Muscle of leg (tissue), 11 donors: ENCODE measurements around the gene PARD3. TPM values are rescaled to one million over a fixed set of nuclear protein-coding genes. Genes with fewer than 3 reads are reported as not detected.

ENCODE experiments used
- DNase-seq: peaks from one replicate; pipeline ENCODE4 v3.0.0; 2013
- H3K27ac ChIP-seq: one replicate; pipeline ENCODE4 v1.5.1; 2013; ENCODE audit warnings: mild to moderate bottlenecking, low read length, control low read depth
- H3K27me3 ChIP-seq: one replicate; pipeline ENCODE4 v1.6.1; 2013; ENCODE audit warnings: low read length; ENCODE audit not compliant: control insufficient read depth, insufficient read depth
- H3K36me3 ChIP-seq: one replicate; pipeline ENCODE4 v1.6.1; 2013; ENCODE audit warnings: low read length; ENCODE audit not compliant: control insufficient read depth, insufficient read depth
- H3K4me1 ChIP-seq: one replicate; pipeline ENCODE4 v1.6.1; 2013; ENCODE audit warnings: low read length; ENCODE audit not compliant: control insufficient read depth, insufficient read depth
- H3K4me3 ChIP-seq: one replicate; pipeline ENCODE4 v1.5.1; 2013; ENCODE audit warnings: low read length, control low read depth
- H3K9me3 ChIP-seq: replicated peaks from 2 replicates; pipeline ENCODE4 v1.6.1; 2013; ENCODE audit warnings: low read depth, low read length; ENCODE audit not compliant: control insufficient read depth
- WGBS: methylation state at CpG from one replicate; pipeline ENCODE4 v1.1.5; 2013; ENCODE audit warnings: missing lambda C conversion rate; ENCODE audit not compliant: insufficient coverage; 5-methylcytosine and 5-hydroxymethylcytosine counted together
- polyA plus RNA-seq, 8 donors: library from polyadenylated mRNA; unstranded; fragments of 120-200 nt; gene quantifications; one replicate each; pipeline versions ENCODE4 v1.2.1 to v1.2.3, GENCODE V29; 2013; ENCODE audit warnings: inconsistent platforms in 1 of 8, low replicate concordance in 1 of 8; ENCODE audit not compliant: insufficient read length in 8 of 8, insufficient read depth in 1 of 8
- total RNA-seq: library from RNA; stranded (reverse); fragments of 120-200 nt; gene quantifications from one replicate; pipeline ENCODE4 v1.2.4, GENCODE V29; 2013

PARD3 gene
- total and polyA plus RNA-seq, 9 donors, result 32.4 to 59.0 (median 41.9) TPM

DNA sequence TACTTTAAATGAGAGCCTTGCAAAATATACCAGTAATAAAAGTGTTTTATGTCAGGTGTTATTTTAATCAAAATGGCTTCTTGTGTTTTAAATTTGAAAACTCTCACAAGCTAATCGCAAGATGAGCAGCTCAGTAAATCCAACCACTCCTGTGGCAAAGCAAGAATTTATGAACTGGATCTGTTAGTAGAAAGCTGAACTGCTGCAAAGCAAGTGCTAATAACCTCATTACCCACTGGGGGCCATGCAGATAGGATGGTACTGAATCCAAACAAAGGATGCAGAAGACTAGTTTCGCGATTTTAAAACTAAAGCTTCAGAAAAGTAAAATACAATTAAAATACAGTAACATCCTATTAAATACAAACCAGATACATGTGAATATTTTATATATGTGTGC, 468.0 kb downstream of the PARD3 start:
- no peak overlapping the region for H3K27ac ChIP-seq
- no peak overlapping the region for H3K4me3 ChIP-seq
- peaks cover 8% of the 10 kb centered on the region for H3K36me3 ChIP-seq
- no CpG with 5 or more reads among the region's 3 CpGs for WGBS
- H3K27me3 ChIP-seq, result no peaks in the 10 kb centered on the region
- DNase-seq, result no peak
- H3K9me3 ChIP-seq, result no peaks in the 10 kb centered on the region
- H3K4me1 ChIP-seq, result no peaks in the 10 kb centered on the region

DNA sequence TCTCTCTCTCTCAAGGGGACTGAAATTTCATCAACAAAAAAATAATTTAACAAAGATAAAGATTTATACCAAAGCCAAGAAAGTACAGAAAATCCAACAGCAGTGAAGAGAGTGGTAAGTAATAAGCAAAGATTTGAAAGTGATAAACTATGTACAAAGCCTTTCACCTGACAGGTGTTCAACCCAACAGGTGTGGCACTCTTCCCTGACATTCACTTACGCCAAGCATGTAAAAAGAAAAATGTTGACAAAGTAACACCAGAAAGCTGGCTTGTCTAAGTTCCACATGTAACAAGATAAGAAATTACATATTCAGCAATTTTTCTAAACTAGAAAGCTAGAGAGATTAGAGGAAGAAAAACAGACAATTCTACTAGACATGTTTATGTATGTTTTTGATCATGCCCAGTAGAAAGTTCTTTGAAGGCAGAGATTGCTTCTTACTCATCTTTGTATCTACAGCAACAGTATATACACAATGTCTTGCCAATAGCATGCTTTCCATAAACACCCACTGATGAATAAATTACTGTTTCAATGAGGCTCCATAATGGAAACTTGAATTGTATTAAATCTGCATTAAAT, 468.5 kb downstream of the PARD3 start:
- no CpG with 5 or more reads among the region's 1 CpG for WGBS
- H3K9me3 ChIP-seq, result no peaks in the 10 kb centered on the region
- peaks cover 8% of the 10 kb centered on the region for H3K36me3 ChIP-seq
- no peaks in the 10 kb centered on the region for H3K27me3 ChIP-seq
- no peaks in the 10 kb centered on the region for H3K4me1 ChIP-seq
- peak; percentile 57 for DNase-seq
- H3K27ac ChIP-seq, result no peak overlapping the region
- H3K4me3 ChIP-seq, result no peak overlapping the region

DNA sequence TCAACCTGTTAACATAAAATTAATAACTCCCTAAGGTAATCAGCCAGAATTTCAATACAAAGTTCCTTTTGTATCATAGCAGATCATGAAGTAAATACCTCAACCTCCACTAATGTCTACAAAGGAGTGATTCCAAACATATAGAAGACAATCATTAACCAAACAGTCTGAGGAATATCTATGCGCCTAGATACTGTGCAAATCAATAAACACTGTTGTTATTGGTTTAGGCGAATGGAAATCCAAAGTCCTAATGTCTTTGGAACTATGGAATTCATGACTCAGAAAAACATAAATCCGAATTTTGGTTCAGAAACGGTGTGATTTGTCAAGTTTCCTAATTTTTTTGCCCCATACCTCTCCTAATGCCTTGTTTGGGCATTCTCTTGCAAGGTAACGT, 469.7 kb downstream of the PARD3 start:
- Histone ChIP-seq H3K27me3 (no peaks in the 10 kb centered on the region), H3K9me3 (no peaks in the 10 kb centered on the region), H3K4me1 (no peaks in the 10 kb centered on the region), H3K36me3 (peaks cover 7% of the 10 kb centered on the region), H3K27ac (no peak overlapping the region), H3K4me3 (no peak overlapping the region)
- DNase-seq, result no peak
- WGBS, result 100% methylated on average over 1 of the region's 5 CpGs

DNA sequence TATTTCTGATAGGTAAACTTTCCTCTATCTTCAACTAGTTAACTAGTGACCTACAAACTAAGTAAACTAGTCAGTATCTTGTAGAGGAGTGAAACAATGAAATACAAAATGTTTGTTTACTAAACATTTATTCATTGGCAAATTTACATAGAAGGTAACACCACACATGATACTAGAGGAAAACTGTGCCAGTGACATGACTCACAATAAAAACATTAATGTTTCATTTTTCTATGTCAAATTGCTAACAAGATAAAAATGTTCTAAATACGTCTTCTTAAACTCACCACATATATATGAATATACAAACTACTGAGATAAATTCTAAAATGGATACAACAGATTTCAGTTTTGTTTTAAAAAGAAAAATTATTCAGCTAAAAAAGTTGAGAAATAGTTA, 471.3 kb downstream of the PARD3 start:
- DNase-seq, result no peak
- Histone ChIP-seq H3K27me3 (no peaks in the 10 kb centered on the region), H3K4me1 (no peaks in the 10 kb centered on the region), H3K9me3 (no peaks in the 10 kb centered on the region), H3K27ac (no peak overlapping the region), H3K36me3 (peaks cover 5% of the 10 kb centered on the region), H3K4me3 (no peak overlapping the region)
- no CpG with 5 or more reads among the region's 1 CpG for WGBS

DNA sequence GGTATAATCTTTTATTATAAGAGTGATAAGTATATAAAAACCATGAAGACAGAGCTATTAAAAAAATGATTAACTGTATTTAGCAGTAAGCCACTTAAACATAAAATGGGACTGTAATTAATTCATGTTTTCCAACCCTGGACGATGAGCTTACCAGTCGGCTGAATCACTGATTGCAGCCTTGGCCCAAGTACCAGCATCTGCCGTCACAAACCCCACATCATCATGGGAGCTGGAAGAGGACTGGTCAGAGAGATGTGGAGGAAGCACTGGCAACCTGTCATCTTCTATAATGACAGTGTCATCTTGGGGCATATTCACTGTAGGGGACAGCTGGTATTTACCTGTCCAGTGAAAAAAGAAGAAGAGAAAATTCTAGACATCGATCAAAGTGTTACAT, 473.6 kb downstream of the PARD3 start:
- peaks cover 2% of the 10 kb centered on the region for H3K36me3 ChIP-seq

DNA sequence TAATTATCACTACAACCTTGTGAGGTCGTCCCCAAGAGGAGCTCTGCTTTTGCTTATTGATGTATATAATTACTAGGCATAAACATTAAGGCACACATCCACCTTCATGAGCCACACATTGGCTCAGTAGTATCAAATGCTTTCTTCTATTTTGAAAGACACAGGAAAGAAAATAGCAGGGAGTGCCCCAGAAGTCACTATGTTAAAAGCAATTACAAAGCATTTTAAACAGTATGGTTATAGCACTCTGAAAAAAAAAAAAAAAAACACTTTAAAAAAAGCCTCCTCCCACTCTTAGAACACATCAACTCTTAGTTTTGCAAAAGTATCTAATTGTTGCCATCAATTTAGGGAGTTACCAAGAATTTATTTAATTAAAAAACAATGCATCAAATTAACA, 474.2 kb downstream of the PARD3 start:
- no peak overlapping the region for H3K4me3 ChIP-seq
- no peaks in the 10 kb centered on the region for H3K9me3 ChIP-seq
- H3K36me3 ChIP-seq, result peaks cover 4% of the 10 kb centered on the region
- H3K27me3 ChIP-seq, result no peaks in the 10 kb centered on the region
- DNase-seq, result no peak
- no CpG with 5 or more reads among the region's 1 CpG for WGBS
- H3K4me1 ChIP-seq, result no peaks in the 10 kb centered on the region
- no peak overlapping the region for H3K27ac ChIP-seq

More for the DNA sequence above, 473.6 kb downstream of the PARD3 start:
- no peak overlapping the region for H3K27ac ChIP-seq
- no peaks in the 10 kb centered on the region for H3K4me1 ChIP-seq
- WGBS, result no CpG with 5 or more reads among the region's 4 CpGs
- no peak for DNase-seq
- H3K9me3 ChIP-seq, result no peaks in the 10 kb centered on the region
- H3K4me3 ChIP-seq, result no peak overlapping the region
- H3K27me3 ChIP-seq, result no peaks in the 10 kb centered on the region

DNA sequence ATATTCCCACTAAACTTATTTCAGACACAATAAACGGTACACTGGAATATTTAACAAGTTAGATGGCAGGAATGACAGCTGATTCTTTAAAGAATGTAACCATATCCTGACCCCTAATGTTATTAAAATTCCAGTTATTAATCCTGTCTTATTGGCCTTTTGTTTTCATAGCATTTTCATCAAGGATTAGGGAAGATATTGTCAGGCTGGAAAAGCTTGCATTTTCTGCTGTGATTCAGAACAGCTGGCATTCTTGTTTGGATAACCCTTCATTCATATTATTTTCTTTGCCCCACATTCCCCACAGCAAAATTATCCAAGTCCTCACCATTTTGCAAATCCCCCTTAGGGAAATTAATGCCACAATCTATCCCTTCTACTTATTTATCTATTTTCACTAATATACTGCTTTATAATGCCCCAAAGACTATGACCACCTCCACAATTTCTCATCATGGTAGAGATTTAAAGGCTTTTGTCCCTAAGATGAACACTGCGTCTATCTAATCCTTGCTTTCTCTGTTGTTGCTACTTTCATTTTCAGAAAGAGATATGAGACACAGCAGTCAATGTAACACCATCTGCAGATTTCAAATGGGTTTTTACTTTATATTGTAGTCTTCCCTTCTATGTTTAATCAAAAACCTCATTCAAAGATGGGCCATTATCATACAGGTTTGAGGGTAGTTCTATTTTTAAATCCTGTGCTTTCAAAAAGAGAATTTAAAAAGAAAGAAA, 475.1 kb downstream of the PARD3 start:
- Histone ChIP-seq H3K36me3 (peaks cover 4% of the 10 kb centered on the region), H3K9me3 (no peaks in the 10 kb centered on the region), H3K4me1 (no peaks in the 10 kb centered on the region), H3K4me3 (no peak overlapping the region), H3K27me3 (no peaks in the 10 kb centered on the region), H3K27ac (no peak overlapping the region)
- no peak for DNase-seq
- no CpG with 5 or more reads among the region's 2 CpGs for WGBS

DNA sequence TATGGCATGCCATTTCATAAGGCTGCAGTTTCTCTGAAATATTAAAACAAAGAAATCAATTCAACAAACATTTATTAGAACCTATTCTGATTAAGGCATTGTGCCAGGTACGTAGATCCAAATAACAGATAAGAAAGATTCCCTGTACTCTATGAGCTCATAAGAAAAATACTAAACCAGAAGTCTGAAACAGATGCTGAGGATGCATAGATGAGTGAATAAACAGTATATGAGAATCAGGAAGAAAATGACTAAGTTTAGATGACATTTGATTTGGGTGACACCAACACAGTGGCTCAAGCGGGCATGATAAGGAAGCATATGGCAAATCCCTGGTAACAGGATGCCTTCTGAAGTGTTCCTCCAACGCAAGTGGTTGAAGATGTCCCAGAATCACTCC, 477.2 kb downstream of the PARD3 start:
- Histone ChIP-seq H3K36me3 (peaks cover 4% of the 10 kb centered on the region), H3K4me3 (no peak overlapping the region), H3K27ac (no peak overlapping the region), H3K27me3 (no peaks in the 10 kb centered on the region), H3K4me1 (no peaks in the 10 kb centered on the region), H3K9me3 (no peaks in the 10 kb centered on the region)
- no peak for DNase-seq
- WGBS, result 100% methylated on average over 1 of the region's 3 CpGs

DNA sequence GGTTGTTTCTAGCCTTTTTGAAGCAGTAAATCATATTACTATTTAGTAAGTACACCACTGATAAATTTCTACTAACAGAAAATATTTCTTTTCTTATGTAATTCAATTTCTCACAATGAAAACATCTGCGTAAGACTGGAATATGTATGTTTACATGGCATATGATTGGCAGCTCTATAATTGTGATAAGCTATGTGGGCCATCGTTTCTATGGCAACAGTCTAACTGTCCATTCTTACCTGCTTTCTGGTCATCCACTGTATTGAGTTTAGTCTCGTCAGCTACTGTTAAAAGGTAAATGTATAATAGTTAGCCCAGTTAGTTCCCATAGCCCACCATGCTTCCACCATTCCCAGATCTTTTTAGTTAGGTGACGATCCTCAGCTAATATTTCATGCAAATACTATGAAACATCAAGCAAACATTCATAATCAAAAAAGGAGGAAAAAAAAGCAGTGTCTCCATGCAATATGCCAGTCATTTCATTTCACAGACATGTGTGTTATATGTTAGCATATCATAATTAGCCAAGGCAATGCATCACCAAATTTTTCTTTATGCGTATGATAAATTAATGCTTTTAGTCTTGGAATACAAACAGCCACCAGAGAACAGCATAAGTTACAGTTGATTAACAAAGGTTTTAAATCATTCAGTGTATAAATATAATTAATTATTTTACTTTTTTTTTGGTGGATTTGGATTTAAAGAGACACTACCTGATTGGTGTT, 479.0 kb downstream of the PARD3 start:
- Histone ChIP-seq H3K4me1 (no peaks in the 10 kb centered on the region), H3K27ac (no peak overlapping the region), H3K4me3 (no peak overlapping the region), H3K9me3 (no peaks in the 10 kb centered on the region), H3K36me3 (peaks cover 3% of the 10 kb centered on the region), H3K27me3 (no peaks in the 10 kb centered on the region)
- no CpG with 5 or more reads among the region's 5 CpGs for WGBS
- no peak for DNase-seq

DNA sequence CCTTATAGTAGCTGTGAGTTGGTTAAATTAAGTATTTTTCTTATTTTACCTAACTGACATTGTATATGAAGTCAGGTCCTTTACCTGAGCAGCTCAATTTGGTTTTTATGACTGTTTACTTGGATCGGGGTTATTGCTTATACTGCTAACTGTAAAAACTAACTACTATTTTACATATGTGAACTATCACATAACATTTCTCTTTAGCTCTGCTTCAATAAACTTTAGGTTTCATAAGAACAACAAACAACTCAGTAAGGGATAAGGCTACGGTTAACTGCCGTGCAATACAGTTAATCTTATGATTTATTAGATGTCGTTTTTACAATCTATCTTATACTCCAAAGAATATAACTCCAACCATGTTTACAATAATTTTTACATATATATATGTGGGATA, 480.2 kb downstream of the PARD3 start:
- no peaks in the 10 kb centered on the region for H3K4me1 ChIP-seq
- no peak overlapping the region for H3K4me3 ChIP-seq
- H3K36me3 ChIP-seq, result peaks cover 7% of the 10 kb centered on the region
- H3K27me3 ChIP-seq, result no peaks in the 10 kb centered on the region
- H3K27ac ChIP-seq, result no peak overlapping the region
- no peak for DNase-seq
- H3K9me3 ChIP-seq, result no peaks in the 10 kb centered on the region
- no CpG with 5 or more reads among the region's 4 CpGs for WGBS
